Thoracic aorta (tissue), 2 donors: ENCODE measurements around the gene F2RL1. TPM values are rescaled to one million over a fixed set of nuclear protein-coding genes. Genes with fewer than 3 reads are reported as not detected.

Source experiments
- ATAC-seq: fragments of 150-250 bp; one replicate; pipeline ENCODE4 v1.8.0; 2017; ENCODE audit warnings: low read depth; ENCODE audit not compliant: insufficient number of reproducible peaks, low FRiP score
- DNase-seq: peaks from one replicate; pipeline ENCODE4 v3.0.0-alpha.2; 2020; ENCODE audit warnings: low spot score
- H3K27ac ChIP-seq, 2 donors: fragments of 200-600 bp; sonication (generic); 1 replicate in 1 of 2; 2 replicates in 1 of 2; pipeline ENCODE4 v1.5.1; 2016; ENCODE audit warnings: mild to moderate bottlenecking in 2 of 2, moderate library complexity in 2 of 2
- H3K27me3 ChIP-seq: fragments of 200-600 bp; sonication (generic); replicated peaks from 2 replicates; pipeline ENCODE4 v1.6.0; 2016; ENCODE audit warnings: mild to moderate bottlenecking; ENCODE audit not compliant: insufficient read depth
- H3K36me3 ChIP-seq: fragments of 200-600 bp; sonication (generic); one replicate; pipeline ENCODE4 v1.5.1; 2016
- H3K4me1 ChIP-seq, 2 donors: fragments of 200-600 bp; sonication (generic); 1 replicate in 1 of 2; 2 replicates in 1 of 2; pipeline versions ENCODE4 v1.5.1 to v1.6.0; 2016; ENCODE audit warnings: low read depth in 2 of 2, mild to moderate bottlenecking in 1 of 2; ENCODE audit not compliant: control insufficient read depth in 1 of 2
- H3K4me3 ChIP-seq: fragments of 200-600 bp; sonication (generic); 2 replicates; pipeline ENCODE4 v1.5.1; 2016; ENCODE audit warnings: mild to moderate bottlenecking
- H3K9me3 ChIP-seq: fragments of 200-600 bp; sonication (generic); 2 replicates; pipeline ENCODE4 v1.5.1; 2016
- total RNA-seq, 2 donors: library from RNA; depleted of rRNA; stranded (reverse); fragments of >200 nt; gene quantifications; one replicate each; pipeline versions ENCODE4 v1.1.0 to v1.2.3, GENCODE V29; 2016
- TF ChIP-seq, protein P1 (sequence below): fragments of 200-600 bp; sonication (generic); IDR thresholded peaks from one replicate; pipeline ENCODE4 v1.5.1; 2019; ENCODE audit warnings: antibody characterized with exemption

F2RL1 gene
- total RNA-seq, 2 donors from 2014 or later, result 8.3 to 9.1 TPM

DNA sequence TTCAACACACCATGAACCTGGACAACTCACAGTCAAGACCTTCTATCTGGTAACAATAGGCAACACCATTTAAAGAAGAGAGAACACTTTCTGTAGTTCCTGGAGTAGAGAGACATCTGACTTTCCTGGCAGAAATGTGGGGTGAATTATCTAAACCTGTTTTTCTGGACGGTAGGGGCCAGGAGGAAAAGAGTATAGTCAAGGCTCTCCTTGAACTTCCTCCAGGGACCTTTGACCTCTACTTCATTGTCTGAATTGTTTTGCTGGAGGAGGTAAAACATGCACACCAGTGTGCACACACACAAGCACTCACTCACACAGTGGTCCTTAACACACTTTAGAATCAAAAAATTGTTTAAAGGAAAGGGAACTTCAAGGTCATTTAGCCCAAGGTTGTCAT, 44.2 kb downstream of the F2RL1 start:
- ATAC-seq, result no peak
- H3K9me3 ChIP-seq, result no peaks in the 10 kb centered on the region
- no peaks in the 10 kb centered on the region for H3K36me3 ChIP-seq
- no peaks in the 10 kb centered on the region for H3K27me3 ChIP-seq
- DNase-seq, result no peak
- H3K4me3 ChIP-seq, result no peak overlapping the region
- TF ChIP-seq, protein P1, sequence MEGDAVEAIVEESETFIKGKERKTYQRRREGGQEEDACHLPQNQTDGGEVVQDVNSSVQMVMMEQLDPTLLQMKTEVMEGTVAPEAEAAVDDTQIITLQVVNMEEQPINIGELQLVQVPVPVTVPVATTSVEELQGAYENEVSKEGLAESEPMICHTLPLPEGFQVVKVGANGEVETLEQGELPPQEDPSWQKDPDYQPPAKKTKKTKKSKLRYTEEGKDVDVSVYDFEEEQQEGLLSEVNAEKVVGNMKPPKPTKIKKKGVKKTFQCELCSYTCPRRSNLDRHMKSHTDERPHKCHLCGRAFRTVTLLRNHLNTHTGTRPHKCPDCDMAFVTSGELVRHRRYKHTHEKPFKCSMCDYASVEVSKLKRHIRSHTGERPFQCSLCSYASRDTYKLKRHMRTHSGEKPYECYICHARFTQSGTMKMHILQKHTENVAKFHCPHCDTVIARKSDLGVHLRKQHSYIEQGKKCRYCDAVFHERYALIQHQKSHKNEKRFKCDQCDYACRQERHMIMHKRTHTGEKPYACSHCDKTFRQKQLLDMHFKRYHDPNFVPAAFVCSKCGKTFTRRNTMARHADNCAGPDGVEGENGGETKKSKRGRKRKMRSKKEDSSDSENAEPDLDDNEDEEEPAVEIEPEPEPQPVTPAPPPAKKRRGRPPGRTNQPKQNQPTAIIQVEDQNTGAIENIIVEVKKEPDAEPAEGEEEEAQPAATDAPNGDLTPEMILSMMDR, result no peak
- no peak overlapping the region for H3K27ac ChIP-seq
- peaks cover 0 to 9% of the 10 kb centered on the region in 2 donors for H3K4me1 ChIP-seq

DNA sequence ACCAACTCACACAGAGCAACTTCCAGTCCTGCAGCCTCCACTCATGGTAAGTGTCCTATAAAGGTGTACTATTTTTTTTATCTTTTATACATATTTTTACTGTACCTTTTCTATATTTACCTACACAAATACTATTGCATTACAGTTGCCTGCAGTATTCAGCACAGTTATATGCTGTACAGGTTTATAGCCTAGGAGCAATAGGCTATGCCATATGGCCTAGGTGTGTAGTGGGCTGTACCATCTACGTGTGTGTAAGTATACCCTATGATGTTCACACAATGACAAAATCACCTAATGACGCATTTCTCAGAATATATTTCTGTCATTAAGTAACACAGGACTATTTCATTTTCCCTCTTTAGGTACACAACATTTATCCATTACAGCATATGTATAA, 47.7 kb downstream of the F2RL1 start:
- TF ChIP-seq, protein P1, result no peak
- DNase-seq (no peak), ATAC-seq (no peak)
- H3K4me3 ChIP-seq, result no peak overlapping the region
- no peaks in the 10 kb centered on the region for H3K36me3 ChIP-seq
- H3K4me1 ChIP-seq, result peaks cover 0 to 4% of the 10 kb centered on the region in 2 donors
- H3K27me3 ChIP-seq, result no peaks in the 10 kb centered on the region
- no peak overlapping the region for H3K27ac ChIP-seq
- no peaks in the 10 kb centered on the region for H3K9me3 ChIP-seq

DNA sequence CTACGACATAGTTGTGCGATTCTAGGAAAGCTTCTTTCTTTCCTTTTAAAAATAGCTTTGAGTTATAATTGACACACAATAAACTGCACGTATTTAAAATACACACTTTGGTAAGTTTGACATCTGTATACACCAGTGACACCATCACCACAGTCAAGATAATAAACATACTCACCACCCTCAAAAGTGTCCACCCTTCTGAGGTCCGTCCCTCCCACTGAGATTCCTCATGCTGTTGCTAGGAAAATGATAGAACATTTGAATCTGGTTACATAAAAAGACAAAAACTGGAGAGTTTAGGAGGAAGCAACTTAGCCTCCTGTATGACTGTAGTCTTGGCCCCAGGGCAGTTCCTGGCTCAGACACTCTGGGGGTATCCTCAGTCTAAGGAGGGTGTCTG, 48.2 kb downstream of the F2RL1 start:
- Histone ChIP-seq H3K36me3 (no peaks in the 10 kb centered on the region), H3K27ac (no peak overlapping the region), H3K4me3 (no peak overlapping the region), H3K27me3 (no peaks in the 10 kb centered on the region), H3K9me3 (no peaks in the 10 kb centered on the region), H3K4me1 (no peaks in the 10 kb centered on the region)
- ATAC-seq (no peak), DNase-seq (no peak)
- TF ChIP-seq, protein P1, result no peak

DNA sequence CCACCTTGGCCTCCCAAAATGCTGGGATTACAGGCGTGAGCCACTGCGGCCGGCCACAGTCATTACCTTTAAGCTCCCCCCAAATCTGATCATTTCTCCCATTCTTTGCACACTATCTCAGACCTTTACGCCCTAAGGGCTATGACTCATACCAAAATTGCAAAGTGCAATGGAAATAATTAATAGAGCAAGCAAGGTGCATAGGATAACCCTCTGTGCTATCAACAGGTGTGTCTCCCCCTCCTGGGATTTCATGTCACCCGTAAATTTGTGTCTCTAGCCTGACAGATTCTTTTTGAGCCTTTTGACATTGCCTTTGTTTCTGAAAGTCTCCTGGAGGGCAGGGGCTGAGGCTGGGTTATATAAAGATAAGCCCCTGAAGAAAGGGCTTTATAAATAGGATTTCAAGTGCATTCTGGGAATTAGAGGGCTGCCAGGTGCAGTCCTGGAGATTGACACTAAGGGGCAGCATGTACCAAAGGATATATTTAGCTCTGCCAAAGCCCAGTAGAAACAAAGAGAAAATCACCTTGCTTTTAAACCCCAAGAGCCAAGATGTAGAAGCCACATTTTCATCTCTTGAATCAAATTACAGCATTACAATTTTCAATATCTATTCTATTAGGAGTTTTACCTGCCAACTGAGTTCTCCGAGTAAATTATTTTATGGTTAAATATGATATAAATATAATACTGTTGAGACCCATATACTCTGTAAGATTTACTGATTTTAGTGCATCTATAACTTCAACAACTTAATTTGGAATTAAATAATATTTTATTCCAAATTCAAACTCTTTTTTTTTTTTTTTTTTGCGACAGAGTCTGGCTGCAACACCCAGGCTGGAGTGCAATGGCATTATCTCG, 49.2 kb downstream of the F2RL1 start:
- ATAC-seq, result no peak
- TF ChIP-seq, protein P1, result peak; percentile 58

DNA sequence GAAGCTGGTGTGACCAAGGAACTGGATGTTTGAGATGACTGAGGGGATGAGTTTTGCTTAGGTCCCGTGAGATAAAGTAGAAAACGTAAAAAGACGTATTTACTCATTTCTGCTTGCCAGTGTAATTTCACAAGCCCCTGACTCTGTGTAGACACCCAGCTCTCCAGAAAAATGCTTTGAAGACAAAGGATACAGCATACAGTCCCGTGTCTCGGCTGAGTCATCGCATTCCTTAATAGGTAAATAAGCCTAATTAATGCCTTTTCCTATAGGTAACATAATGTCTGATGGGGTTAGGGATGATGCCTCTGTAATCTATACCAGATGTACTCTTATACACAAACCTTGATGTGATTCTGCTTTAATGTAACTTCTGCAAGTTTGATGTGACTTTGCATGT, 51.2 kb downstream of the F2RL1 start:
- no peak for ATAC-seq
- TF ChIP-seq, protein P1, result no peak

More for the DNA sequence above, 49.2 kb downstream of the F2RL1 start:
- Histone ChIP-seq H3K27me3 (no peaks in the 10 kb centered on the region), H3K9me3 (no peaks in the 10 kb centered on the region), H3K4me1 (no peaks in the 10 kb centered on the region), H3K36me3 (no peaks in the 10 kb centered on the region), H3K27ac (no peak overlapping the region), H3K4me3 (no peak overlapping the region)
- DNase-seq, result no peak

More for the DNA sequence above, 51.2 kb downstream of the F2RL1 start:
- no peak for DNase-seq
- H3K4me3 ChIP-seq, result no peak overlapping the region
- no peaks in the 10 kb centered on the region for H3K9me3 ChIP-seq
- no peak overlapping the region for H3K27ac ChIP-seq
- H3K27me3 ChIP-seq, result no peaks in the 10 kb centered on the region
- no peaks in the 10 kb centered on the region for H3K4me1 ChIP-seq
- no peaks in the 10 kb centered on the region for H3K36me3 ChIP-seq
